ENCODE data around the gene MPC1L. TPM values are rescaled to one million over a fixed set of nuclear protein-coding genes. Genes with fewer than 3 reads are reported as not detected.

The MPC1L gene
- total RNA-seq, 1 donor from 2014 or later = not detected

- intact Hi-C loops (cut with micrococcal nuclease) = no loop called here
Observed at GRCh38 chrX:40625294-40625693, 2.1 kb downstream of the MPC1L start.

- intact Hi-C loops (cut with micrococcal nuclease) = no loop called here
Observed at GRCh38 chrX:40628506-40628905, 5.3 kb downstream of the MPC1L start.

- intact Hi-C loops (cut with micrococcal nuclease) = no loop called here
Observed at GRCh38 chrX:40632199-40632598, 9.0 kb downstream of the MPC1L start.

GRCh38 chrX:40637687-40638086 lies 14.5 kb downstream of the MPC1L start:
- intact Hi-C loops (cut with micrococcal nuclease) = no loop called here

- intact Hi-C loops (cut with micrococcal nuclease) = loop anchor here (1.0 to 10.0 kb wide), 4 partner anchors 63 to 869 kb away; partner anchors contain the start of gene NYX
Observed at GRCh38 chrX:40644176-40644575, 20.9 kb downstream of the MPC1L start.

GRCh38 chrX:40644821-40645358 lies 21.7 kb downstream of the MPC1L start:
- intact Hi-C loops (cut with micrococcal nuclease) = loop anchor here (1.0 to 10.0 kb wide), 5 partner anchors 64 to 870 kb away; partner anchors contain the start of gene NYX

- intact Hi-C loops (cut with micrococcal nuclease) = loop anchor here (1.0 to 10.0 kb wide), 8 partner anchors 66 to 1842 kb away; partner anchors contain the start of genes ATP6AP2, MED14, NYX and USP9X
Observed at GRCh38 chrX:40646489-40647306, 23.5 kb downstream of the MPC1L start.

GRCh38 chrX:40647307-40648197 lies 24.3 kb downstream of the MPC1L start, which contains the start of gene CXorf38:
Gene CXorf38, minus strand, starts transcription at chrX:40647561. Its CDS starts 41 bp downstream, at chrX:40647520.
- intact Hi-C loops (cut with micrococcal nuclease) = loop anchor here (1.0 to 10.0 kb wide), 8 partner anchors 67 to 1843 kb away; partner anchors contain the start of genes ATP6AP2, MED14, NYX and USP9X

- intact Hi-C loops (cut with micrococcal nuclease) = loop anchor here (1.0 to 10.0 kb wide), 7 partner anchors 84 to 1106 kb away; partner anchors contain the start of gene MED14
Observed at GRCh38 chrX:40651620-40652223, 28.5 kb downstream of the MPC1L start.

- intact Hi-C loops (cut with micrococcal nuclease) = loop anchor here (5.0 to 10.0 kb wide), 3 partner anchors 222 to 1105 kb away; no protein-coding TSS in a partner anchor
Observed at GRCh38 chrX:40652664-40653063, 29.4 kb downstream of the MPC1L start.

- intact Hi-C loops (cut with micrococcal nuclease) = loop anchor here (5.0 to 10.0 kb wide), 3 partner anchors 221 to 1104 kb away; no protein-coding TSS in a partner anchor
Observed at GRCh38 chrX:40653535-40653934, 30.3 kb downstream of the MPC1L start.

GRCh38 chrX:40660381-40660780 lies 37.2 kb downstream of the MPC1L start:
- intact Hi-C loops (cut with micrococcal nuclease) = no loop called here

GRCh38 chrX:40661489-40661888 lies 38.3 kb downstream of the MPC1L start:
- intact Hi-C loops (cut with micrococcal nuclease) = no loop called here

GRCh38 chrX:40663078-40663740 lies 40.0 kb downstream of the MPC1L start:
- intact Hi-C loops (cut with micrococcal nuclease) = no loop called here

GRCh38 chrX:40663880-40664630 lies 40.8 kb downstream of the MPC1L start:
- intact Hi-C loops (cut with micrococcal nuclease) = no loop called here

- intact Hi-C loops (cut with micrococcal nuclease) = no loop called here
Observed at GRCh38 chrX:40671126-40671525, 47.9 kb downstream of the MPC1L start.
